ENCODE measurements around the gene RHO. TPM values are rescaled to one million over a fixed set of nuclear protein-coding genes. Genes with fewer than 3 reads are reported as not detected.
A peak's percentile ranks its signal among the peaks of the same experiment; 100 is the strongest.
"Not testable (repeated sequence)": the region's sequence is repeated elsewhere in the genome, so short reads cannot be mapped to it uniquely, and the experiment has no call there.

RHO gene
- under 1 TPM in 3 of 4 donors, not detected in 1; 0.06 to 0.19 (median 0.12) TPM for polyA plus RNA-seq (ENCODE audit: insufficient read length in 4 of 4)

- no peak for DNase-seq (ENCODE audit: low read depth in 4 of 4, low spot score in 2 of 4)
Measured at GRCh38 chr3:129528589-129529100, at the start of gene RHO. RHO (plus strand) TSS chr3:129528639; CDS start chr3:129528734, 95 bp downstream.

GRCh38 chr3:129481225-129481765 lies 47.1 kb upstream of the RHO start:
- DNase-seq (ENCODE audit: low read depth in 4 of 4, low spot score in 2 of 4), result peak in 3 of 4 donors; percentile 24 to 41 (median 32)

- DNase-seq (ENCODE audit: low read depth in 4 of 4, low spot score in 2 of 4), result no peak
Measured at GRCh38 chr3:129481766-129482332, 46.6 kb upstream of the RHO start.

GRCh38 chr3:129482721-129483120 lies 45.7 kb upstream of the RHO start:
- no peak for DNase-seq (ENCODE audit: low read depth in 4 of 4, low spot score in 2 of 4)

GRCh38 chr3:129483870-129484269 lies 44.6 kb upstream of the RHO start:
- no peak for DNase-seq (ENCODE audit: low read depth in 4 of 4, low spot score in 2 of 4)

- not testable (repeated sequence) for DNase-seq (ENCODE audit: low read depth in 4 of 4, low spot score in 2 of 4)
Measured at GRCh38 chr3:129485146-129485545, 43.3 kb upstream of the RHO start.

- DNase-seq (ENCODE audit: low read depth in 4 of 4, low spot score in 2 of 4), result no peak
Measured at GRCh38 chr3:129485721-129486663, 42.4 kb upstream of the RHO start.

- no peak for DNase-seq (ENCODE audit: low read depth in 4 of 4, low spot score in 2 of 4)
Measured at GRCh38 chr3:129486664-129487035, 41.8 kb upstream of the RHO start.

GRCh38 chr3:129487183-129487867 lies 41.1 kb upstream of the RHO start:
- DNase-seq (ENCODE audit: low read depth in 4 of 4, low spot score in 2 of 4), result no peak

GRCh38 chr3:129487868-129488335 lies 40.5 kb upstream of the RHO start:
- not testable (repeated sequence) for DNase-seq (ENCODE audit: low read depth in 4 of 4, low spot score in 2 of 4)

- not testable (repeated sequence) for DNase-seq (ENCODE audit: low read depth in 4 of 4, low spot score in 2 of 4)
Measured at GRCh38 chr3:129489258-129489657, 39.2 kb upstream of the RHO start.

- peak; percentile 25 to 65 (median 47) for DNase-seq (ENCODE audit: low read depth in 4 of 4, low spot score in 2 of 4)
Measured at GRCh38 chr3:129490273-129490675, 38.2 kb upstream of the RHO start.

- DNase-seq (ENCODE audit: low read depth in 4 of 4, low spot score in 2 of 4), result not testable (repeated sequence)
Measured at GRCh38 chr3:129491077-129491476, 37.4 kb upstream of the RHO start.

- no peak for DNase-seq (ENCODE audit: low read depth in 4 of 4, low spot score in 2 of 4)
Measured at GRCh38 chr3:129491794-129492193, 36.6 kb upstream of the RHO start.

GRCh38 chr3:129492691-129493090 lies 35.7 kb upstream of the RHO start:
- no peak for DNase-seq (ENCODE audit: low read depth in 4 of 4, low spot score in 2 of 4)

- no peak for DNase-seq (ENCODE audit: low read depth in 4 of 4, low spot score in 2 of 4)
Measured at GRCh38 chr3:129493206-129493605, 35.2 kb upstream of the RHO start.

GRCh38 chr3:129494499-129494898 lies 33.9 kb upstream of the RHO start:
- not testable (repeated sequence) for DNase-seq (ENCODE audit: low read depth in 4 of 4, low spot score in 2 of 4)

GRCh38 chr3:129495006-129495639 lies 33.3 kb upstream of the RHO start:
- not testable (repeated sequence) for DNase-seq (ENCODE audit: low read depth in 4 of 4, low spot score in 2 of 4)

GRCh38 chr3:129497876-129498275 lies 30.6 kb upstream of the RHO start:
- DNase-seq (ENCODE audit: low read depth in 4 of 4, low spot score in 2 of 4), result not testable (repeated sequence)
